Suprapubic skin (tissue), 4 donors: ENCODE results near the gene GLB1L2.
"Not testable (repeated sequence)": the region's sequence is repeated elsewhere in the genome, so short reads cannot be mapped to it uniquely, and the experiment has no call there.

Source experiments
- EP300 ChIP-seq: sonication (generic); formaldehyde crosslinking; IDR thresholded peaks from one replicate; pipeline ENCODE4 v1.6.1; 2017; ENCODE audit warnings: antibody characterized with exemption
- POLR2A ChIP-seq, 2 donors: fragments of 450-650 bp; IDR thresholded peaks; one replicate each; pipeline ENCODE4 v1.6.1; 2017; ENCODE audit warnings: antibody characterized with exemption in 2 of 2, mild to moderate bottlenecking in 2 of 2, moderate library complexity in 2 of 2
- POLR2AphosphoS5 ChIP-seq, 3 donors: sonication (generic); formaldehyde crosslinking; IDR thresholded peaks; one replicate each; pipeline ENCODE4 v1.6.1; 2017; ENCODE audit warnings: antibody characterized with exemption in 3 of 3
- TF ChIP-seq, protein P1 (sequence below), 2 donors: fragments of 200-600 bp in 1 of 2; fragments of 450-650 bp in 1 of 2; sonication (generic) in 1 of 2; IDR thresholded peaks; one replicate each; pipeline ENCODE4 v1.5.1; 2016 to 2019; ENCODE audit warnings: antibody characterized with exemption in 2 of 2, mild to moderate bottlenecking in 1 of 2, moderate library complexity in 1 of 2

DNA sequence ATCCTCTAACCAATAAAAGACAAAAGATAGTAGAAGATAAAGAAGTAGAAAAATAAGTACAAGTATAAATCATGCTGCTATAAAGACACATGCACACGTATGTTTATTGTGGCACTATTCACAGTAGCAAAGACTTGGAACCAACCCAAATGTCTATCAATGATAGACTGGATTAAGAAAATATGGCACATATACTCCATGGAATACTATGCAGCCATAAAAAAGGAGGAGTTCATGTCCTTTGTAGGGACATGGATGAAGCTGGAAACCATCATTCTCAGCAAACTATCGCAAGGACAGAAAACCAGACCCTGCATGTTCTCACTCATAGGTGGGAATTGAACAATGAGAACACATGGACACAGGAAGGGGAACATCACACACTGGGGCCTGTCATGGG, 10.4 kb upstream of the GLB1L2 start:
- TF ChIP-seq POLR2A (IDR thresholded peaks at IDR 0.05); EP300; POLR2AphosphoS5 (IDR thresholded peaks at IDR 0.05): not testable (repeated sequence)
- TF ChIP-seq, protein P1, sequence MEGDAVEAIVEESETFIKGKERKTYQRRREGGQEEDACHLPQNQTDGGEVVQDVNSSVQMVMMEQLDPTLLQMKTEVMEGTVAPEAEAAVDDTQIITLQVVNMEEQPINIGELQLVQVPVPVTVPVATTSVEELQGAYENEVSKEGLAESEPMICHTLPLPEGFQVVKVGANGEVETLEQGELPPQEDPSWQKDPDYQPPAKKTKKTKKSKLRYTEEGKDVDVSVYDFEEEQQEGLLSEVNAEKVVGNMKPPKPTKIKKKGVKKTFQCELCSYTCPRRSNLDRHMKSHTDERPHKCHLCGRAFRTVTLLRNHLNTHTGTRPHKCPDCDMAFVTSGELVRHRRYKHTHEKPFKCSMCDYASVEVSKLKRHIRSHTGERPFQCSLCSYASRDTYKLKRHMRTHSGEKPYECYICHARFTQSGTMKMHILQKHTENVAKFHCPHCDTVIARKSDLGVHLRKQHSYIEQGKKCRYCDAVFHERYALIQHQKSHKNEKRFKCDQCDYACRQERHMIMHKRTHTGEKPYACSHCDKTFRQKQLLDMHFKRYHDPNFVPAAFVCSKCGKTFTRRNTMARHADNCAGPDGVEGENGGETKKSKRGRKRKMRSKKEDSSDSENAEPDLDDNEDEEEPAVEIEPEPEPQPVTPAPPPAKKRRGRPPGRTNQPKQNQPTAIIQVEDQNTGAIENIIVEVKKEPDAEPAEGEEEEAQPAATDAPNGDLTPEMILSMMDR (IDR thresholded peaks at IDR 0.05): not testable (repeated sequence)
